Testis (tissue), 2 donors: ENCODE results near the gene TTC22.

ENCODE experiments used
- POLR2A ChIP-seq: fragments of 450-650 bp; IDR thresholded peaks from one replicate; pipeline ENCODE4 v1.6.1; 2017; ENCODE audit warnings: antibody characterized with exemption, mild to moderate bottlenecking, moderate library complexity
- TF ChIP-seq, protein P1 (sequence below), 3 experiments: fragments of 450-650 bp in 2 of 3; fragments of 200-600 bp in 1 of 3; sonication (generic) in 1 of 3; IDR thresholded peaks; one replicate each; pipeline ENCODE4 v1.5.1; 2016 to 2019; ENCODE audit warnings: antibody characterized with exemption in 3 of 3, mild to moderate bottlenecking in 2 of 3, moderate library complexity in 1 of 3

DNA sequence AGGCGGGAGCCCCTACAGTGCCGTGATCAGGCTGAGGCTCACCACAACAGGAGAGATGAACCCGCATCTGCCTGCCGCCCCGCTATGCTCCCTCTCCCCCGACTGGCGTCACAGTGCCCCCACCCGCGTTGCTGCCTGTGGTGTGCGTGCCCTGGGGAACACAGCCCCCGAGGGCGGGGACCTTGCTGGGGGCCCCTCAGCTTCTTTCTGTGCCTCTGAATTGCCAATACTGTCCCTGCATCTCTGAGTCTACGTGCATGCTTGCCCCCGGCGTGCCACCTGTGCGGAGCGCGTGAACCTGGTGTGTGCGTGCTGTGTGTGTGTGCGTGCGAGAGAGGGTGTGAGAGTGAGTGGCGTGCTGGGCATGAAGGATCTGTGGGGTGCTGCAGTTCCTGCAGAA, 47.1 kb downstream of the TTC22 start:
- TF ChIP-seq, protein P1, sequence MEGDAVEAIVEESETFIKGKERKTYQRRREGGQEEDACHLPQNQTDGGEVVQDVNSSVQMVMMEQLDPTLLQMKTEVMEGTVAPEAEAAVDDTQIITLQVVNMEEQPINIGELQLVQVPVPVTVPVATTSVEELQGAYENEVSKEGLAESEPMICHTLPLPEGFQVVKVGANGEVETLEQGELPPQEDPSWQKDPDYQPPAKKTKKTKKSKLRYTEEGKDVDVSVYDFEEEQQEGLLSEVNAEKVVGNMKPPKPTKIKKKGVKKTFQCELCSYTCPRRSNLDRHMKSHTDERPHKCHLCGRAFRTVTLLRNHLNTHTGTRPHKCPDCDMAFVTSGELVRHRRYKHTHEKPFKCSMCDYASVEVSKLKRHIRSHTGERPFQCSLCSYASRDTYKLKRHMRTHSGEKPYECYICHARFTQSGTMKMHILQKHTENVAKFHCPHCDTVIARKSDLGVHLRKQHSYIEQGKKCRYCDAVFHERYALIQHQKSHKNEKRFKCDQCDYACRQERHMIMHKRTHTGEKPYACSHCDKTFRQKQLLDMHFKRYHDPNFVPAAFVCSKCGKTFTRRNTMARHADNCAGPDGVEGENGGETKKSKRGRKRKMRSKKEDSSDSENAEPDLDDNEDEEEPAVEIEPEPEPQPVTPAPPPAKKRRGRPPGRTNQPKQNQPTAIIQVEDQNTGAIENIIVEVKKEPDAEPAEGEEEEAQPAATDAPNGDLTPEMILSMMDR (IDR thresholded peaks at IDR 0.05): no peak
- TF ChIP-seq POLR2A: no peak
